ENCODE data around the gene STKLD1.
A peak's percentile ranks its signal among the peaks of the same experiment; 100 is the strongest.

Gene STKLD1

DNA sequence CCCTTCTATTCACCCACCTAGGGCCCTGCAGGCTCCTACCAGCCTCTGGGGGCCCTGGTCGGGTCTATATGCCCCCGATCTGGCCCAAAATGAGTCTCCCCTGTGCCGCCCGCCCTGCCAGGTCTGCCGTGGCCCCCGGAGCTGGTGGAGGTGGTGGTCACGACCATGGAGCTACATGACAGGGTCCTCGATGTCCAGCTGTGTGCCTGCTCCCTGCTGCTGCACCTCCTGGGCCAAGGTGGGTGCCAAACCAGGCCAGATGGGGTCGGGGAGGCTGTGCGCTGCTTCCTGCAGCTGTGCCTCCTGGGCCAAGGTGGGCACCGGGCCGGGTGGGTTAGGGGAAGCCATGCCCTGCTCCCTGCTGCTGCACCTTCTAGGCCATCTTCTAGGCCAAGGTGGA is 24.1 kb downstream of the STKLD1 start:
- Histone ChIP-seq H3K4me3 (ENCODE audit: low read depth, low read length) (no peak overlapping the region), H3K79me2 (no peaks in the 10 kb centered on the region), H3K36me3 (ENCODE audit: control insufficient read depth, insufficient read depth, low read length) (no peaks in the 10 kb centered on the region), H3K4me2 (ENCODE audit: low read length) (no peak overlapping the region), H2AFZ (no peak overlapping the region), H3K27ac (no peak overlapping the region), H3K27me3 (ENCODE audit: control insufficient read depth, insufficient read depth, low read length) (no peaks in the 10 kb centered on the region), H3K9me3 (ENCODE audit: control insufficient read depth, low read length) (no peaks in the 10 kb centered on the region), H3K9ac (no peak overlapping the region), H3K4me1 (no peaks in the 10 kb centered on the region)
- TF ChIP-seq, protein P1, sequence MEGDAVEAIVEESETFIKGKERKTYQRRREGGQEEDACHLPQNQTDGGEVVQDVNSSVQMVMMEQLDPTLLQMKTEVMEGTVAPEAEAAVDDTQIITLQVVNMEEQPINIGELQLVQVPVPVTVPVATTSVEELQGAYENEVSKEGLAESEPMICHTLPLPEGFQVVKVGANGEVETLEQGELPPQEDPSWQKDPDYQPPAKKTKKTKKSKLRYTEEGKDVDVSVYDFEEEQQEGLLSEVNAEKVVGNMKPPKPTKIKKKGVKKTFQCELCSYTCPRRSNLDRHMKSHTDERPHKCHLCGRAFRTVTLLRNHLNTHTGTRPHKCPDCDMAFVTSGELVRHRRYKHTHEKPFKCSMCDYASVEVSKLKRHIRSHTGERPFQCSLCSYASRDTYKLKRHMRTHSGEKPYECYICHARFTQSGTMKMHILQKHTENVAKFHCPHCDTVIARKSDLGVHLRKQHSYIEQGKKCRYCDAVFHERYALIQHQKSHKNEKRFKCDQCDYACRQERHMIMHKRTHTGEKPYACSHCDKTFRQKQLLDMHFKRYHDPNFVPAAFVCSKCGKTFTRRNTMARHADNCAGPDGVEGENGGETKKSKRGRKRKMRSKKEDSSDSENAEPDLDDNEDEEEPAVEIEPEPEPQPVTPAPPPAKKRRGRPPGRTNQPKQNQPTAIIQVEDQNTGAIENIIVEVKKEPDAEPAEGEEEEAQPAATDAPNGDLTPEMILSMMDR (IDR thresholded peaks at IDR 0.05) = no peak

DNA sequence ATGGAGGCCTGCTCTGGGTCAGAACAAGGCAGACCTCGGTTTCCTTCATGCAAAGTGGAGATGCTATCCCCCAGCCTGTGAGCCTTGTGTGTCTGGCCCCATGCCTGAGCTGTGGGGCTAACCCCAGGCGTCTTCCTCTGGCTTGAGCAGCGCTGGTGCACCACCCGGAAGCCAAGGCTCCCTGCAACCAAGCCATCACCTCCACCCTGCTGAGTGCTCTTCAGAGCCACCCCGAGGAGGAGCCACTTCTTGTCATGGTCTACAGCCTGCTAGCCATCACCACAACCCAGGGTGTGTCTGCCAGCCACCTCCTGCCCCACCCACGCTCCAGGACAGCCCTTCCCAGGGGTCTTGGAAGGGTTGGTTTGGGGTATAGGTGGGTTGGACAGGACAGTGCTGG is 25.4 kb downstream of the STKLD1 start:
- no peak overlapping the region for H3K4me3 ChIP-seq (ENCODE audit: low read depth, low read length)
- no peaks in the 10 kb centered on the region for H3K4me1 ChIP-seq
- H3K79me2 ChIP-seq = no peaks in the 10 kb centered on the region
- H3K4me2 ChIP-seq (ENCODE audit: low read length) = no peak overlapping the region
- H3K9me3 ChIP-seq (ENCODE audit: control insufficient read depth, low read length) = no peaks in the 10 kb centered on the region
- no peak overlapping the region for H2AFZ ChIP-seq
- H3K36me3 ChIP-seq (ENCODE audit: control insufficient read depth, insufficient read depth, low read length) = no peaks in the 10 kb centered on the region
- H3K9ac ChIP-seq = no peak overlapping the region
- no peak overlapping the region for H3K27ac ChIP-seq
- TF ChIP-seq, protein P1 (IDR thresholded peaks at IDR 0.05) = no peak
- no peaks in the 10 kb centered on the region for H3K27me3 ChIP-seq (ENCODE audit: control insufficient read depth, insufficient read depth, low read length)

- Histone ChIP-seq H2AFZ (no peak overlapping the region), H3K9me3 (ENCODE audit: control insufficient read depth, low read length) (no peaks in the 10 kb centered on the region), H3K27me3 (ENCODE audit: control insufficient read depth, insufficient read depth, low read length) (no peaks in the 10 kb centered on the region), H3K9ac (no peak overlapping the region), H3K4me1 (no peaks in the 10 kb centered on the region), H3K79me2 (no peaks in the 10 kb centered on the region), H3K36me3 (ENCODE audit: control insufficient read depth, insufficient read depth, low read length) (no peaks in the 10 kb centered on the region), H3K4me3 (ENCODE audit: low read depth, low read length) (no peak overlapping the region), H3K27ac (no peak overlapping the region), H3K4me2 (ENCODE audit: low read length) (no peak overlapping the region)
- TF ChIP-seq, protein P1 (IDR thresholded peaks at IDR 0.05) = no peak
Observed at GRCh38 chr9:133402689-133403088, 26.5 kb downstream of the STKLD1 start.

DNA sequence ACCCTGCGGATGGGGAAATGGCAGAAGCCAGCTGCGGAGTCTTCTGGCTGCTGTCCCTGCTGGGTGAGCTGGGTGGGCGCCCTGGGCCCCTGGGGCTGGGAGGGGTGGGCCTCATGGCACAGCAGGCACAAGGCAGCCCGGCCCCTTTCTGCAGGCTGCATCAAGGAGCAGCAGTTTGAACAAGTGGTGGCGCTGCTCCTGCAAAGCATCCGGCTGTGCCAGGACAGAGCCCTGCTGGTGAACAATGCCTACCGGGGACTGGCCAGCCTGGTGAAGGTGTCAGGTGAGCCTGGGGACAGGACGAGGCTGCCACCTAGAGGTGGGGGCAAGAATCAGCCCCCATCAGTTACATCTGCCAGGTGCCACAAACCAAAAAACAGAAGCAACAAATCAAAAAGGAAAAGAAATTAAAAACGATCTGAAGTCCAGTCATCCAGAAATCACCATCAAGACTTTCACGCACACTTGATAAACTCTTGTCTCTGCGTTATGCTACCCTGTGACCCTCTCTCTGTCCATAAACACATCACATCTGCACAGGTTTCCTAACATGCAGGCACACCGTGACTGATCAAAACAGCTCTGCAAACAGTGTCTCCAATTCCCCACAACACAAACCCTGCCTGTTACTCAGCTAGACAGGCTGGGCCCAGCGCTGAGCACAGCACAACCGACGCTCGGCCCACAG is 27.7 kb downstream of the STKLD1 start:
- Histone ChIP-seq H3K27me3 (ENCODE audit: control insufficient read depth, insufficient read depth, low read length) (no peaks in the 10 kb centered on the region), H3K9ac (no peak overlapping the region), H3K4me3 (ENCODE audit: low read depth, low read length) (no peak overlapping the region), H3K79me2 (no peaks in the 10 kb centered on the region), H3K36me3 (ENCODE audit: control insufficient read depth, insufficient read depth, low read length) (no peaks in the 10 kb centered on the region), H3K9me3 (ENCODE audit: control insufficient read depth, low read length) (no peaks in the 10 kb centered on the region), H3K4me2 (ENCODE audit: low read length) (no peak overlapping the region), H2AFZ (no peak overlapping the region), H3K27ac (no peak overlapping the region), H3K4me1 (no peaks in the 10 kb centered on the region)
- TF ChIP-seq, protein P1 (IDR thresholded peaks at IDR 0.05) = peak; percentile 50

- H3K27ac ChIP-seq = no peak overlapping the region
- no peaks in the 10 kb centered on the region for H3K79me2 ChIP-seq
- no peak overlapping the region for H3K4me2 ChIP-seq (ENCODE audit: low read length)
- no peaks in the 10 kb centered on the region for H3K4me1 ChIP-seq
- no peaks in the 10 kb centered on the region for H3K9me3 ChIP-seq (ENCODE audit: control insufficient read depth, low read length)
- H3K27me3 ChIP-seq (ENCODE audit: control insufficient read depth, insufficient read depth, low read length) = no peaks in the 10 kb centered on the region
- H3K36me3 ChIP-seq (ENCODE audit: control insufficient read depth, insufficient read depth, low read length) = no peaks in the 10 kb centered on the region
- H3K9ac ChIP-seq = no peak overlapping the region
- TF ChIP-seq, protein P1 (IDR thresholded peaks at IDR 0.05) = no peak
- H2AFZ ChIP-seq = no peak overlapping the region
- H3K4me3 ChIP-seq (ENCODE audit: low read depth, low read length) = no peak overlapping the region
Observed at GRCh38 chr9:133404454-133405002, 28.4 kb downstream of the STKLD1 start.
